Measurements from ENCODE around the gene LGI4.

Gene LGI4

GRCh38 chr19:35120492-35120891, 14.4 kb downstream of the LGI4 start:
- Histone ChIP-seq H2AFZ (ENCODE audit: low read length, unreplicated experiment) (no peak overlapping the region), H3K4me1 (ENCODE audit: control insufficient read depth, insufficient read depth, low read length, unreplicated experiment) (peaks cover 37% of the 10 kb centered on the region), H3K27me3 (ENCODE audit: insufficient read depth, low read length) (no peaks in the 10 kb centered on the region)

GRCh38 chr19:35119578-35120155, 15.2 kb downstream of the LGI4 start:
- Histone ChIP-seq H3K27me3 (ENCODE audit: insufficient read depth, low read length) (no peaks in the 10 kb centered on the region), H2AFZ (ENCODE audit: low read length, unreplicated experiment) (no peak overlapping the region), H3K79me2 (ENCODE audit: control insufficient read depth, insufficient read depth, low read length, unreplicated experiment) (no peaks in the 10 kb centered on the region), H3K36me3 (ENCODE audit: insufficient read depth, low read length) (no peaks in the 10 kb centered on the region), H3K4me3 (ENCODE audit: low read depth, low read length) (no peak overlapping the region), H3K27ac (ENCODE audit: low read depth, low read length) (no peak overlapping the region), H3K4me1 (ENCODE audit: control insufficient read depth, insufficient read depth, low read length, unreplicated experiment) (peaks cover 31% of the 10 kb centered on the region)

More at GRCh38 chr19:35120492-35120891, 14.4 kb downstream of the LGI4 start:
- Histone ChIP-seq H3K36me3 (ENCODE audit: insufficient read depth, low read length) (no peaks in the 10 kb centered on the region), H3K4me3 (ENCODE audit: low read depth, low read length) (no peak overlapping the region), H3K79me2 (ENCODE audit: control insufficient read depth, insufficient read depth, low read length, unreplicated experiment) (no peaks in the 10 kb centered on the region), H3K27ac (ENCODE audit: low read depth, low read length) (peak overlapping the region; percentile 67)

GRCh38 chr19:35119091-35119490, 15.8 kb downstream of the LGI4 start:
- Histone ChIP-seq H3K4me1 (ENCODE audit: control insufficient read depth, insufficient read depth, low read length, unreplicated experiment) (peaks cover 31% of the 10 kb centered on the region), H2AFZ (ENCODE audit: low read length, unreplicated experiment) (no peak overlapping the region), H3K79me2 (ENCODE audit: control insufficient read depth, insufficient read depth, low read length, unreplicated experiment) (no peaks in the 10 kb centered on the region), H3K27ac (ENCODE audit: low read depth, low read length) (no peak overlapping the region), H3K27me3 (ENCODE audit: insufficient read depth, low read length) (no peaks in the 10 kb centered on the region), H3K36me3 (ENCODE audit: insufficient read depth, low read length) (no peaks in the 10 kb centered on the region), H3K4me3 (ENCODE audit: low read depth, low read length) (no peak overlapping the region)

- no peak overlapping the region for H3K4me3 ChIP-seq (ENCODE audit: low read depth, low read length)
- H3K36me3 ChIP-seq (ENCODE audit: insufficient read depth, low read length), result no peaks in the 10 kb centered on the region
- H3K27me3 ChIP-seq (ENCODE audit: insufficient read depth, low read length), result no peaks in the 10 kb centered on the region
- H2AFZ ChIP-seq (ENCODE audit: low read length, unreplicated experiment), result no peak overlapping the region
- peaks cover 28% of the 10 kb centered on the region for H3K4me1 ChIP-seq (ENCODE audit: control insufficient read depth, insufficient read depth, low read length, unreplicated experiment)
- no peaks in the 10 kb centered on the region for H3K79me2 ChIP-seq (ENCODE audit: control insufficient read depth, insufficient read depth, low read length, unreplicated experiment)
- H3K27ac ChIP-seq (ENCODE audit: low read depth, low read length), result no peak overlapping the region
Measured at GRCh38 chr19:35118268-35119020, 16.4 kb downstream of the LGI4 start.

- Histone ChIP-seq H3K4me1 (ENCODE audit: control insufficient read depth, insufficient read depth, low read length, unreplicated experiment) (peaks cover 21% of the 10 kb centered on the region), H3K36me3 (ENCODE audit: insufficient read depth, low read length) (no peaks in the 10 kb centered on the region), H3K79me2 (ENCODE audit: control insufficient read depth, insufficient read depth, low read length, unreplicated experiment) (no peaks in the 10 kb centered on the region), H2AFZ (ENCODE audit: low read length, unreplicated experiment) (no peak overlapping the region), H3K27me3 (ENCODE audit: insufficient read depth, low read length) (no peaks in the 10 kb centered on the region), H3K4me3 (ENCODE audit: low read depth, low read length) (no peak overlapping the region), H3K27ac (ENCODE audit: low read depth, low read length) (no peak overlapping the region)
Measured at GRCh38 chr19:35117799-35118198, 17.1 kb downstream of the LGI4 start.

GRCh38 chr19:35117116-35117515, 17.7 kb downstream of the LGI4 start:
- Histone ChIP-seq H3K27ac (ENCODE audit: low read depth, low read length) (no peak overlapping the region), H3K27me3 (ENCODE audit: insufficient read depth, low read length) (no peaks in the 10 kb centered on the region), H3K4me1 (ENCODE audit: control insufficient read depth, insufficient read depth, low read length, unreplicated experiment) (peaks cover 17% of the 10 kb centered on the region), H3K4me3 (ENCODE audit: low read depth, low read length) (no peak overlapping the region), H3K36me3 (ENCODE audit: insufficient read depth, low read length) (no peaks in the 10 kb centered on the region), H2AFZ (ENCODE audit: low read length, unreplicated experiment) (no peak overlapping the region), H3K79me2 (ENCODE audit: control insufficient read depth, insufficient read depth, low read length, unreplicated experiment) (no peaks in the 10 kb centered on the region)

- peaks cover 12% of the 10 kb centered on the region for H3K4me1 ChIP-seq (ENCODE audit: control insufficient read depth, insufficient read depth, low read length, unreplicated experiment)
- H3K79me2 ChIP-seq (ENCODE audit: control insufficient read depth, insufficient read depth, low read length, unreplicated experiment), result no peaks in the 10 kb centered on the region
- no peaks in the 10 kb centered on the region for H3K36me3 ChIP-seq (ENCODE audit: insufficient read depth, low read length)
- H3K4me3 ChIP-seq (ENCODE audit: low read depth, low read length), result no peak overlapping the region
- no peak overlapping the region for H3K27ac ChIP-seq (ENCODE audit: low read depth, low read length)
- H3K27me3 ChIP-seq (ENCODE audit: insufficient read depth, low read length), result no peaks in the 10 kb centered on the region
- H2AFZ ChIP-seq (ENCODE audit: low read length, unreplicated experiment), result no peak overlapping the region
Measured at GRCh38 chr19:35116072-35116801, 18.6 kb downstream of the LGI4 start.

- Histone ChIP-seq H3K27ac (ENCODE audit: low read depth, low read length) (no peak within 1 kb of the TSS), H3K79me2 (ENCODE audit: control insufficient read depth, insufficient read depth, low read length, unreplicated experiment) (no peaks in the 10 kb centered on the region), H3K4me3 (ENCODE audit: low read depth, low read length) (no peak within 1 kb of the TSS), H3K27me3 (ENCODE audit: insufficient read depth, low read length) (no peaks in the 10 kb centered on the region), H3K36me3 (ENCODE audit: insufficient read depth, low read length) (no peaks in the 10 kb centered on the region), H2AFZ (ENCODE audit: low read length, unreplicated experiment) (no peak within 1 kb of the TSS), H3K4me1 (ENCODE audit: control insufficient read depth, insufficient read depth, low read length, unreplicated experiment) (peaks cover 3% of the 10 kb centered on the region)
Measured at GRCh38 chr19:35115177-35115951, 19.5 kb downstream of the LGI4 start, which contains the start of gene FXYD3. Gene FXYD3, plus strand, starts transcription at chr19:35115823. Its CDS starts 3,554 bp downstream, at chr19:35119377.

GRCh38 chr19:35114353-35115176, 20.3 kb downstream of the LGI4 start:
- Histone ChIP-seq H3K4me1 (ENCODE audit: control insufficient read depth, insufficient read depth, low read length, unreplicated experiment) (no peaks in the 10 kb centered on the region), H3K36me3 (ENCODE audit: insufficient read depth, low read length) (no peaks in the 10 kb centered on the region), H3K4me3 (ENCODE audit: low read depth, low read length) (no peak overlapping the region), H2AFZ (ENCODE audit: low read length, unreplicated experiment) (no peak overlapping the region), H3K79me2 (ENCODE audit: control insufficient read depth, insufficient read depth, low read length, unreplicated experiment) (no peaks in the 10 kb centered on the region), H3K27me3 (ENCODE audit: insufficient read depth, low read length) (no peaks in the 10 kb centered on the region), H3K27ac (ENCODE audit: low read depth, low read length) (no peak overlapping the region)

Measured in ACC112 (cell line).